Upper lobe of left lung (tissue), 4 donors: ENCODE measurements around the gene LPCAT3.

Source experiments
- CTCF ChIP-seq, 6 experiments: fragments of 450-650 bp in 4 of 6; fragments of 200-600 bp in 2 of 6; sonication (generic) in 2 of 6; IDR thresholded peaks; one replicate each; pipeline ENCODE4 v1.5.1; 2016 to 2019; ENCODE audit warnings: antibody characterized with exemption in 6 of 6
- EP300 ChIP-seq, 4 donors: sonication (generic); formaldehyde crosslinking; IDR thresholded peaks; one replicate each; pipeline ENCODE4 v1.5.1; 2017; ENCODE audit warnings: antibody characterized with exemption in 4 of 4, control low read depth in 2 of 4
- POLR2A ChIP-seq, 4 donors: fragments of 450-650 bp; IDR thresholded peaks; one replicate each; pipeline ENCODE4 v1.5.1; 2016 to 2017; ENCODE audit warnings: antibody characterized with exemption in 4 of 4, mild to moderate bottlenecking in 2 of 4
- POLR2AphosphoS5 ChIP-seq, 2 donors: sonication (generic); formaldehyde crosslinking; IDR thresholded peaks; one replicate each; pipeline ENCODE4 v1.5.1; 2017; ENCODE audit warnings: antibody characterized with exemption in 2 of 2

GRCh38 chr12:6960593-6961277, 57.5 kb downstream of the LPCAT3 start:
- TF ChIP-seq POLR2AphosphoS5 (IDR thresholded peaks at IDR 0.05) (no peak), CTCF (IDR thresholded peaks at IDR 0.05) (peak in 2 of 6 experiments; percentile 9 to 20), EP300 (IDR thresholded peaks at IDR 0.05) (no peak), POLR2A (IDR thresholded peaks at IDR 0.05) (no peak)
